Stimulated activated naive CD8-positive, alpha-beta T cell treated with anti-CD3 and anti-CD28 coated beads, Interleukin-15, Interleukin-2, amounts not matched to agents 100 ng/mL and 50 ng/mL, for 24 hours (primary cell): Measurements from ENCODE around the gene CRHBP.
"Not testable (repeated sequence)": the region's sequence is repeated elsewhere in the genome, so short reads cannot be mapped to it uniquely, and the experiment has no call there.

ENCODE experiments used
- H3K27ac Mint-ChIP-seq: one replicate; pipeline ENCODE4 v1.8.0; 2021; ENCODE audit warnings: mild to moderate bottlenecking, mixed read lengths
- H3K27me3 Mint-ChIP-seq: one replicate; pipeline ENCODE4 v1.8.0; 2021; ENCODE audit warnings: mixed read lengths
- H3K36me3 Mint-ChIP-seq: one replicate; pipeline ENCODE4 v1.8.0; 2021; ENCODE audit warnings: low read depth, mixed read lengths
- H3K4me1 Mint-ChIP-seq: one replicate; pipeline ENCODE4 v1.8.0; 2021; ENCODE audit warnings: low read depth, mixed read lengths
- H3K4me3 Mint-ChIP-seq: one replicate; pipeline ENCODE4 v1.8.0; 2021; ENCODE audit warnings: mild to moderate bottlenecking, mixed read lengths
- H3K9me3 Mint-ChIP-seq: one replicate; pipeline ENCODE4 v1.8.0; 2021; ENCODE audit warnings: mixed read lengths

Gene CRHBP, protein sequence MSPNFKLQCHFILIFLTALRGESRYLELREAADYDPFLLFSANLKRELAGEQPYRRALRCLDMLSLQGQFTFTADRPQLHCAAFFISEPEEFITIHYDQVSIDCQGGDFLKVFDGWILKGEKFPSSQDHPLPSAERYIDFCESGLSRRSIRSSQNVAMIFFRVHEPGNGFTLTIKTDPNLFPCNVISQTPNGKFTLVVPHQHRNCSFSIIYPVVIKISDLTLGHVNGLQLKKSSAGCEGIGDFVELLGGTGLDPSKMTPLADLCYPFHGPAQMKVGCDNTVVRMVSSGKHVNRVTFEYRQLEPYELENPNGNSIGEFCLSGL

DNA sequence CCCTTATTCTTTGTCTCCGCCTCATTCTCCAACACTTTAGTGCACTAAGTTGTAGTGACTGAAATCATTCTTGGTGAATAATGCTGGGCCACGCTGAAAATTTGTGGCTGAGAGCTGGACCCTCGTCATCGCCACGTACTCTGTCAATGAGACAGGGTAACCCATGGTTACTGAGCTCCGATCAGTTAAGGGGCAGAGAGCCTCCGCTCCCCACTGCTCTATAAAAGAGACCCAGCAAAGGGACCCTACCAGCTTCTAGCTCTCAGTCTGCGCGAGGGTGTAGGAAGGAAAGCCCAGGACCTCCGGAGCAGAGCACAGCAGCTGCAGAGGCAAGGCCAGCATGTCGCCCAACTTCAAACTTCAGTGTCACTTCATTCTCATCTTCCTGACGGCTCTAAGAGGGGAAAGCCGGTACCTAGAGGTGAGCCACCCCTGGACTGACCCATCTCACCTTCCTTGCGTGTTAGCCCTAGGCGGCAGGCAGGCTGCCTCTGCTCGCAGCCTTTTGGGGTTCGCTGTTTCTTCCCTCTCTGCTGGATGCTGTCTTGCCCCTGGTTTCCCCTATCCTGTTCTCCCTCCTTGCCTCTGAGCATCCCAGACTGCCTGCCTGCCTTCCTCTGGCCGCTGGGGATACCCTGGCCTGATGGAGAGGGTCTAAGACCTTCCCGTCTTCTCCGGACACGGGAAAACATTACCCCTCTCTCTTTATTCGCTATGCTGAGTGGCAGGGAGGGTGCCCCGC lies at the start of gene CRHBP:
TSS of gene CRHBP (plus strand) at position 251 of the 742 bp plus-strand sequence. CDS start at position 341, 90 bp downstream.
- peaks cover 47% of the 10 kb centered on the region for H3K27me3 Mint-ChIP-seq
- H3K4me3 Mint-ChIP-seq: peak within 1 kb of the TSS; percentile 17
- H3K9me3 Mint-ChIP-seq: no peaks in the 10 kb centered on the region
- peaks cover 8% of the 10 kb centered on the region for H3K4me1 Mint-ChIP-seq
- no peaks in the 10 kb centered on the region for H3K36me3 Mint-ChIP-seq
- H3K27ac Mint-ChIP-seq: no peak within 1 kb of the TSS

DNA sequence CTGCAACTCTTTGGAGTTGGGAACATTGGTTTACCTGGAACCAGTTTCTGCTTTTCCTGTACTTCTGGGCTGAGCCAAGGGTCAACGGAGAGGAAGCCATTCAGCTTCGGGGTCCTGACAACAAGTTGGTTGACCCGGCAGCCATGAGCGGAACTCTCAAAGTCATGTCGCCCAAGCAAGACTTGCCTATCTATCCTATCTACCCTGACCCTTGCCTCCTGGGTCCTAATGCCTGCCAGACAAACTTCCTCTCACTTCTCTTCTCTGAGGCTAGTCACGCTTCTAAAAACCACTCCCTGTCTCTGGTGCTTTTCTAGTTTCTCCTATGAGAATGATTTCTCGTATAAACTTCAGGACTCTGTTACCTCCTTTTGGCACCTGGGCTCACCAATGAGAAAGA lies 44.7 kb upstream of the CRHBP start:
- no peaks in the 10 kb centered on the region for H3K4me1 Mint-ChIP-seq
- H3K27ac Mint-ChIP-seq: no peak overlapping the region
- H3K36me3 Mint-ChIP-seq: no peaks in the 10 kb centered on the region
- H3K27me3 Mint-ChIP-seq: no peaks in the 10 kb centered on the region
- H3K9me3 Mint-ChIP-seq: no peaks in the 10 kb centered on the region
- no peak overlapping the region for H3K4me3 Mint-ChIP-seq

DNA sequence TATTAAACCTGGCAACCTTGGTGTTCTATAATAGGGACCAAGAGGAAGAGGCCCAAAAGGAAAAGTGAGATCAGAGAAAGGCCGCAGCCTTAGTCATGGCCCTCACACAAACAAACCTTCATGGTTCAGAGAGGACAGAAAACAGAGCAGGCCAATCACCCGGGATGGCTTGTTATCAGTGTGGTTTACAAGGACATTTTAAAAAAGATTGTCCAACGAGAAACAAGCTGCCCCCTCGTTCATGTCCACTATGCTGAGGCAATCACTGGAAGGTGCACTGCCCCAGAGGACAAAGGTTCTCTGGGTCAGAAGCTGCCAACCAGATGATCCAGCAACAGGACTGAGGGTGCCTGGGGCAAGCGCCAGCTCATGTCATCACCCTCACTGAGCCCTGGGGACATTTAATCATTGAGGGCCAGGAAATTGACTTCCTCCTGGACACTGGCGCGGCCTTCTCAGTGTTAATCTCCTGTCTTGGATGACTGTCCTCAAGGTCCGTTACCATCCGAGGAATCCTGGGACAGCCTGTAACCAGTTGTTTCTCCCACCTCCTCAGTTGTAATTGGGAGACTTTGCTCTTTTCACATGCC lies 42.4 kb upstream of the CRHBP start:
- not testable (repeated sequence) for H3K4me3 Mint-ChIP-seq, H3K4me1 Mint-ChIP-seq, H3K27ac Mint-ChIP-seq, H3K9me3 Mint-ChIP-seq, H3K36me3 Mint-ChIP-seq, H3K27me3 Mint-ChIP-seq

DNA sequence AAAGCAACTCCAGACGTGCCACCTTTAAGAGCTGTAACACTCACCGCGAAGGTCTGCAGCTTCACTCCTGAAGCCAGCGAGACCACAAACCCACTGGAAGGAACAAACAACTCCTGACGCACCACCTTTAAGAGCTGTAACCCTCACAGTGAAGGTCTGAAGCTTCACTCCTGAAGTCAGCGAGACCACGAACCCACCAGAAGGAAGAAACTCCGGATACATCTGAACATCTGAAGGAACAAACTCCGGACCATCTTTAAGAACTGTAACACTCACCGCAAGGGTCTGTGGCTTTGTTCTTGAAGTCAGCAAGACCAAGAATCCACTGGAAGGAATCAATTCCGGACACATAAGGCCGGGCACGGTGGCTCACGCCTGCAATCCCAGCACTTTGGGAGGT lies 38.2 kb upstream of the CRHBP start:
- not testable (repeated sequence) for H3K4me3 Mint-ChIP-seq, H3K27me3 Mint-ChIP-seq, H3K9me3 Mint-ChIP-seq, H3K36me3 Mint-ChIP-seq, H3K4me1 Mint-ChIP-seq, H3K27ac Mint-ChIP-seq

DNA sequence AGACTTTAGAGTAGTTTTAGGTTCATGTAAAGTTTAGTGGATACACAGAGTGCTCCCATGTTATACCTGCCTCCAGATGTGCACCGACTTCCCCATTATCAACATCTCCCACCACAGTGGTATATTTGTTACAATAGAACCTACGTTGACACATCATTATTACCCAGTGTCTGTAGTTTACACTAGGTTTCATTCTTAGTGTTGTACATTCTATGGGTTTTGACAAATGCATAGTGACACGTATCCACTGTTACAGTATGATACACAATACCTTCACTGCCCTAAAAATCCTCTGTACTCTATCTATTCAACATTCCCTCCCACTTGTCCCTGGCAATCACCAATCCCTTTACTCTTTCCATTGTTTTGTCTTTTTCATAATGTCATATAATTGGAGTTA lies 34.3 kb upstream of the CRHBP start:
- Mint-ChIP-seq H3K27ac (no peak overlapping the region), H3K36me3 (no peaks in the 10 kb centered on the region), H3K4me3 (no peak overlapping the region), H3K4me1 (no peaks in the 10 kb centered on the region), H3K9me3 (peaks cover 4% of the 10 kb centered on the region), H3K27me3 (peaks cover 5% of the 10 kb centered on the region)

DNA sequence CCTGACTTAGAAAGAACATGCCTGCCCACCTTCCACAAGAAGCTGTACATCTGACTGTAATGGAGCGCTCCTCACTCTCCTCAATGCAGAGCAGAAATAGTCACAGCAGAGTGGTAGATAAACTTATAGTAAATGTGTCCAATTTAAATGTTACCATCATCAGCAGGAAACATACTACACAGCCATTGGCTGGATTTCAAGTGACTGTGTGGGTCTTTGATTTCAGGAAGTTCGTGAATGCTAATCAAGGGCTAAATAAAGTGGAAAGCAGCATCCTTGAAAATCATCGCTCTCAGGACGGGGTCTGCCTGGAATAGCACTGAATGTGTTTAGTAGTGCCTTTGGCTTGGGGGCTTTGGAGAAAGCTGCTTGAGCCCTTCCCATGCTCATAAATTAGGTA lies 32.4 kb upstream of the CRHBP start:
- Mint-ChIP-seq H3K36me3 (no peaks in the 10 kb centered on the region), H3K27ac (no peak overlapping the region), H3K4me3 (no peak overlapping the region), H3K9me3 (no peaks in the 10 kb centered on the region), H3K4me1 (no peaks in the 10 kb centered on the region), H3K27me3 (no peaks in the 10 kb centered on the region)

DNA sequence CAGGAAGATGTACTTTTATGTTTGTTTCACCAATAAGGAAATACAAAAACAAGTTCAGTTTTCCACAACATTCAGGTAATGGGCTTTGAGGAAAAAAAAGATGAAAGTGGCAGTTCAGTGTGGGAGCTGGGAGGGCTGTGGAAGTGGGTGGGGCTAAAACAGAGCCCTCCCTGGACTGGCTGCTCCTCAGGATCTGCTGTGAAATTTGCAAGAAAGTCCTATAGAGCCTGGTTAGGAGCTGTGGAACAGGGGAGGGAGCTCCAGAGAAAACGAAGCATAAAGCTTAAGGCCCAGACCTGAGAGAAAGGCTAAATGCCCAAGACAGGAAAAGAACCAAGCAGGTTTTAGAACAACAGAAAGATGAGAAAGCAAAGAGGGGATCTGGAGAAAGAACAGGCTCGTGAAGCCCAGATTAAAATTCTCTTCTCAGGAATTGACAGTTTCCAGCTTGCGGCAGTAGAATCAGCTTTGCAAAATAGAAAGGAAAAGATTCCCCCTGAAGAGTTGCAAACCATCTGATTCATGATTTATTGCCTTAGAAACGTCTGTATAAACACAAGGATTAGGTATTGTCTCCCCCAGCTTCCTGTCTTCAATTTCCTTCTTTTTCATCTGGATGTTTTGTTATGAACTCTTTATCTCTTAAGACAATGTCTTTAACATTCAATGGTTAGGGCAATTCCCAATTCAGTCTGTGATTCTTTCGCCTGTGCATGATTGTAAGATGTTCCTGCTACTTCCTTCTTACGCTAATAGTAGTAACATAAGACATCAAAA lies 26.3 kb upstream of the CRHBP start:
- Mint-ChIP-seq H3K36me3 (no peaks in the 10 kb centered on the region), H3K27ac (no peak overlapping the region), H3K4me1 (no peaks in the 10 kb centered on the region), H3K27me3 (peaks cover 7% of the 10 kb centered on the region), H3K4me3 (no peak overlapping the region), H3K9me3 (no peaks in the 10 kb centered on the region)

DNA sequence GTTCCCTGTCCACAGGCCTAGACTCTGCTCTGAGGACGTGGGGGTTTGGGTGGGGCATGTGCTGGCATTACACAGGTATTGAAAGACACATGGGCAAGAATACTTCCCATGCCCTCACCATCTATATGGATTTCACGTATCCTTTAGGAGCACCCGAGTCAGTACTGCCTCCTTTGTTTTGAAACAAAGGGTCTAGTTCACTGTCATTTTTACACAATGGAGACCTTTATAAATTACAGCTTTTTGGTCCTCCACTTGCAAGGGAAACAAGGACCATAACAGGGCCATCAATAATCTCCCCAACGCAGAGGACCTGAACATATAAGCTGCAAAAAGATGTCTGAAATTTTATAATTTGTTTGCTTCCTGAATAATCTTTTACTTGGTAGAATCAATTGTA lies 24.9 kb upstream of the CRHBP start:
- Mint-ChIP-seq H3K9me3 (no peaks in the 10 kb centered on the region), H3K4me1 (no peaks in the 10 kb centered on the region), H3K27me3 (peaks cover 9% of the 10 kb centered on the region), H3K36me3 (no peaks in the 10 kb centered on the region), H3K27ac (no peak overlapping the region), H3K4me3 (no peak overlapping the region)

DNA sequence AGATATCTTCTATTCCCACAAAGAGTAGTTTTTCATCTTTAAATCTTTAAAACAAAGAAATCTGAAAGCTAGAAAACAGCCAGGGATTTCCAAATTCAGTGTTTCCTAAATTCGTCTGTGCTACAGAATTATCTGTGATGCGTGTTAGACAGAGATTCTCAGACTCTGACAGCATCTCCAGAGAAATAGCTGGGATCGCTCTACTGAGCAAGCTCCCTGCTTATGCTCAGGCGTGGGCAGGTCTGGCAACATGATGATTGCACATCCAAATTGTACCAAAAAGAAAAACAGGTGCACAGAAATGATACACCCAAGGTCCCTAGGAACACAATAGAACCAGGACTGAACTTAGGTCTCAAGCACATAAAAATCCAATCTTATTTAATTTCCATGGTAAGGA lies 22.8 kb upstream of the CRHBP start:
- no peaks in the 10 kb centered on the region for H3K4me1 Mint-ChIP-seq

DNA sequence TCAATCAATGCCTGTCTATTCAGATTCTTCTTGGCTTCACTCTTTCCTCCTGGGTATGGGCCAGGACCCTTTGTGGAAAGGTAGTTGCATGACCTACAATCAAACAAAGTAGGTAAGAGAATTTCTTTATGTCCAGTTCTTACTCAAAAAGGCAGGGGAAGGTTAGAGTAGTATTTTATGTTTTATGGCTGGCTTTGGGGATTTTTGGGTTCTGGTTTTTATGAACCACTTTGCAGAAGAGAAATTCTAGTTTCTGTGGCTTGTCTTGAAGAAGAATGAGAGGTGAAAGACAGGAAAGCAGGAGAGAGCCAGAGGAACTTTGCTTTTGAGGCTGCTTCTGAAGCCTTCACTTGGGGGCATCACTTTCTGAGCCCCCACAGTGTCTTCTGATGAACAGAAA lies 14.7 kb upstream of the CRHBP start:
- Mint-ChIP-seq H3K4me3 (no peak overlapping the region), H3K4me1 (no peaks in the 10 kb centered on the region), H3K9me3 (peaks cover 6% of the 10 kb centered on the region), H3K36me3 (no peaks in the 10 kb centered on the region), H3K27ac (no peak overlapping the region), H3K27me3 (no peaks in the 10 kb centered on the region)

More for the DNA sequence above, 22.8 kb upstream of the CRHBP start:
- Mint-ChIP-seq H3K27me3 (peaks cover 9% of the 10 kb centered on the region), H3K36me3 (no peaks in the 10 kb centered on the region), H3K27ac (no peak overlapping the region), H3K9me3 (no peaks in the 10 kb centered on the region), H3K4me3 (no peak overlapping the region)

DNA sequence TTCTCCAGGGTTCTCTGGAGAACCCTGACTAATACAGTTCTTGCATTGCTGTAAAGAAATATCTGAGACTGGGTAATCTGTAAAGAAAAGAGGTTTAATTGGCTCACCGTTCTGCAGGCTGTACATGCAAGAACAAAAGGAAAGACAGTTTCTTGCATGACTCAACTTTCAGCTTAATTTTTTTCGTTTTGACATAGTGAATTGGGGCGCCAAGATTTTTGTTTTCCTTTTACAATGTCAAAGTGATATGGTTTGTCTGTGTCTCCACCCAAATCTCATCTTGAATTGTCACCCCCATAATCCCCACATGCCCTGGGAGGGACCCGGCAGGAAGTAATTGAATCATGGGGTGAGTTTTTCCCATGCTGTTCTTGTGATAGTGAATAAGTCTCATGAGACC lies 11.8 kb upstream of the CRHBP start:
- Mint-ChIP-seq H3K36me3 (no peaks in the 10 kb centered on the region), H3K9me3 (peaks cover 6% of the 10 kb centered on the region), H3K27ac (no peak overlapping the region), H3K4me3 (no peak overlapping the region), H3K4me1 (no peaks in the 10 kb centered on the region), H3K27me3 (no peaks in the 10 kb centered on the region)

DNA sequence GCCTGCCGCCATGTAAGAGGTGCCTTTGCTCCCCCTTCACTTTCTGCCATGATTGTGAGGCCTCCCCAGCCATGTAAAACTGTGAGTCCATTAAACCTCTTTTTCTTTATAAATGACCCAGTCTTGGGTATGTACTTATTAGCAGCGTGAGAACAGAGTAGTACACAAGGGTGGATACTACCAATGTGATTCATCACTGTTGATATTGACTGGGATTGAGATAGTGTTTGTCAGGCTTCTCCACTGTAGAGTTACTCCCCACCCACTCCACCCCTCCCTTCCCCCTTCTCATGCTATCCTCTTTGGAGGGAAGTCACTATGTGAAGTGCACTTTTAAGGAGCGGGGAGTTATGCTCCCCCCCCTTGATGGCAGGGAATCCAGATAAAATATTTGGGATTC lies 11.4 kb upstream of the CRHBP start:
- Mint-ChIP-seq H3K4me1 (no peaks in the 10 kb centered on the region), H3K4me3 (no peak overlapping the region), H3K36me3 (no peaks in the 10 kb centered on the region), H3K9me3 (peaks cover 6% of the 10 kb centered on the region), H3K27me3 (no peaks in the 10 kb centered on the region), H3K27ac (peak overlapping the region; percentile 1)

DNA sequence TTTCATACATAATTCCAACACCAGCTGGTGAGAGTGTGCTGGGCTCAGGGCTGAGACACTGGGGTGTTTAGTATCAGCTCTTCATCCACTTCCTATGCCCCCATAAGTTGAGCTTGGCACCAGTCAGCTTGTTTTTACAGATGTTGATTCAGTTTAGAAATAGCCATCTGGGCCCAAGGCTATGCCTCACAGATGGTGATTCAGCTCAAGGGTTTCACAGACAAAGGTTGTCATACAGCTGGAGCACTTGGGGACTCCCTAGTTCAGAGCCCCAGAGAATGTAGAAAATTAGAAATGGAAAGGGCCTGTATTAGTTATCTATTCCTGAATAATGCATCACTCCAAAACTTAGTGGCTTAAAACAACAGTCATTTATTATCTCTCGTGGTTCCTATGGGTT lies 10.3 kb upstream of the CRHBP start:
- H3K9me3 Mint-ChIP-seq: peaks cover 6% of the 10 kb centered on the region
- H3K4me1 Mint-ChIP-seq: no peaks in the 10 kb centered on the region
- no peak overlapping the region for H3K4me3 Mint-ChIP-seq
- H3K27ac Mint-ChIP-seq: no peak overlapping the region
- H3K36me3 Mint-ChIP-seq: no peaks in the 10 kb centered on the region
- H3K27me3 Mint-ChIP-seq: no peaks in the 10 kb centered on the region

DNA sequence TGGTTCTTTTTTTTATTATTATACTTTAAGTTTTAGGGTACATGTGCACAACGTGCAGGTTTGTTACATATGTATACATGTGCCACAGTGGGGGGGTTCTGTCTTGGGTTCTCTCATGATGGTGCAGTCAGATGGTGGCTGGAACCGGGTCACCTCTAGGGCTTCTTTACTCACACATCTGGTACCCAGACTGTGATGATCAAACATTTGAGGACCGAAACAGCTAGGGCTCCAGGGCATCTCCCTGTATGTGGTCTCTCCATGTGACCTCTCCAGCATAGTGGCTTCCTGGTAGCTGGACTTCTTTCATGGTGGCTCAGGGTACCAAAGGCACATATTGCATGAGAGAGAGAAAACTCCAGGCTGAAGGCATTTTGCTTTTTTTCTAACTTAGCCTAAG lies 9.8 kb upstream of the CRHBP start:
- no peaks in the 10 kb centered on the region for H3K4me1 Mint-ChIP-seq
- no peaks in the 10 kb centered on the region for H3K36me3 Mint-ChIP-seq
- H3K4me3 Mint-ChIP-seq: no peak overlapping the region
- H3K27me3 Mint-ChIP-seq: no peaks in the 10 kb centered on the region
- no peak overlapping the region for H3K27ac Mint-ChIP-seq
- H3K9me3 Mint-ChIP-seq: peaks cover 6% of the 10 kb centered on the region

DNA sequence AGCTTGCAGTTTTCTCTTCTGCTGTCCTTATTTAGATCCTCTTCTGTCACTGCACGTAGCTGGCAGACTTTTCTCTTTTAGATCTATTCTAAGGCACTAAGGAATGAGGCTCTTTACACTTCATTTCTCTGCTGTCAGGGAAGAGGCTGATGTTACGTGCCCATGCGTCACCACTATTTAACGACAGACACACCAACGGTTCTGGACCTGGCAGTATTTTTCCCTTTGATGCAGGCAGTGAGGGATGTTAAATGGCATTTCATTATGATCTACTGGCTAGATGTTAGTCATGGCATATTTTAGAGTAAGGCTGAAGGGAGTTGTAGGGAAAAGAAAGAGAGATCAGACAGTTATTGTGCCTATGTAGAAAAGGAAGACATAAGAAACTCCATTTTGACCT lies 8.2 kb upstream of the CRHBP start:
- Mint-ChIP-seq H3K36me3 (no peaks in the 10 kb centered on the region), H3K27me3 (peaks cover 6% of the 10 kb centered on the region), H3K4me3 (no peak overlapping the region), H3K4me1 (no peaks in the 10 kb centered on the region), H3K27ac (no peak overlapping the region), H3K9me3 (peaks cover 6% of the 10 kb centered on the region)
